GM18909 (cell line): Measurements from ENCODE around the gene GOLGA3.
"Not testable (repeated sequence)": the region's sequence is repeated elsewhere in the genome, so short reads cannot be mapped to it uniquely, and the experiment has no call there.

ENCODE experiments used
- ATAC-seq: cut with Tn5 transposase; IDR thresholded peaks from one replicate; pipeline ENCODE4 v1.9.1; 2021; ENCODE audit warnings: mild to moderate bottlenecking; ENCODE audit not compliant: unreplicated experiment, poor library complexity

GOLGA3 gene

GRCh38 chr12:132761032-132761920 is 67.4 kb downstream of the GOLGA3 start, which contains the start of gene ANKLE2:
ANKLE2 (minus strand) TSS chr12:132761832; CDS start chr12:132761798, 34 bp downstream.
- ATAC-seq = peak; percentile 39

- no peak for ATAC-seq
Measured at GRCh38 chr12:132759359-132759758, 69.3 kb downstream of the GOLGA3 start.

- ATAC-seq = not testable (repeated sequence)
Measured at GRCh38 chr12:132758825-132759224, 69.8 kb downstream of the GOLGA3 start.

GRCh38 chr12:132754160-132754932 is 74.3 kb downstream of the GOLGA3 start:
- no peak for ATAC-seq

- not testable (repeated sequence) for ATAC-seq
Measured at GRCh38 chr12:132753670-132754069, 75.0 kb downstream of the GOLGA3 start.

- ATAC-seq = no peak
Measured at GRCh38 chr12:132748319-132748718, 80.3 kb downstream of the GOLGA3 start.

- no peak for ATAC-seq
Measured at GRCh38 chr12:132747896-132748295, 80.8 kb downstream of the GOLGA3 start.

- ATAC-seq = no peak
Measured at GRCh38 chr12:132747395-132747794, 81.3 kb downstream of the GOLGA3 start.

- ATAC-seq = no peak
Measured at GRCh38 chr12:132746613-132747012, 82.1 kb downstream of the GOLGA3 start.

- no peak for ATAC-seq
Measured at GRCh38 chr12:132743831-132744230, 84.8 kb downstream of the GOLGA3 start.

GRCh38 chr12:132741620-132742019 is 87.0 kb downstream of the GOLGA3 start:
- ATAC-seq = no peak

- no peak for ATAC-seq
Measured at GRCh38 chr12:132740652-132741051, 88.0 kb downstream of the GOLGA3 start.

- no peak for ATAC-seq
Measured at GRCh38 chr12:132740313-132740646, 88.4 kb downstream of the GOLGA3 start.

GRCh38 chr12:132739600-132740312 is 88.9 kb downstream of the GOLGA3 start:
- no peak for ATAC-seq

GRCh38 chr12:132736913-132737312 is 91.8 kb downstream of the GOLGA3 start:
- ATAC-seq = no peak

GRCh38 chr12:132736378-132736777 is 92.3 kb downstream of the GOLGA3 start:
- no peak for ATAC-seq

GRCh38 chr12:132735496-132735895 is 93.2 kb downstream of the GOLGA3 start:
- no peak for ATAC-seq

- ATAC-seq = no peak
Measured at GRCh38 chr12:132734206-132734605, 94.5 kb downstream of the GOLGA3 start.

- ATAC-seq = no peak
Measured at GRCh38 chr12:132731574-132731973, 97.1 kb downstream of the GOLGA3 start.

GRCh38 chr12:132730353-132730752 is 98.3 kb downstream of the GOLGA3 start:
- no peak for ATAC-seq
